ENCODE data around the gene TRAPPC13. TPM values are rescaled to one million over a fixed set of nuclear protein-coding genes. Genes with fewer than 3 reads are reported as not detected.
A peak's percentile ranks its signal among the peaks of the same experiment; 100 is the strongest.

The TRAPPC13 gene
- total RNA-seq, 1 donor from 2014 or later: 9.2 TPM

- TF ChIP-seq CTCF (conservative IDR thresholded peaks at IDR 0.05; ENCODE audit: low read depth, low read length): no peak
- DNase-seq (ENCODE audit: low read depth): no peak
- H3K4me3 ChIP-seq (ENCODE audit: low read depth, low read length): peak overlapping the region; percentile 94
Measured at GRCh38 chr5:65623482-65623881, 1.3 kb upstream of the TRAPPC13 start.

- TF ChIP-seq CTCF (conservative IDR thresholded peaks at IDR 0.05; ENCODE audit: low read depth, low read length): no peak
- H3K4me3 ChIP-seq (ENCODE audit: low read depth, low read length): peak within 1 kb of the TSS; percentile 94
- DNase-seq (ENCODE audit: low read depth): peak; percentile 66
Measured at GRCh38 chr5:65624025-65624570, 729 bp upstream of the TRAPPC13 start, which contains the start of gene TRIM23. TRIM23 (minus strand) TSS chr5:65624333; CDS start chr5:65624274, 59 bp downstream.

- no peak for DNase-seq (ENCODE audit: low read depth)
- no peak for TF ChIP-seq CTCF (conservative IDR thresholded peaks at IDR 0.05; ENCODE audit: low read depth, low read length)
Measured at GRCh38 chr5:65625743-65626142, 916 bp downstream of the TRAPPC13 start.

GRCh38 chr5:65630981-65631380 lies 6.2 kb downstream of the TRAPPC13 start:
- TF ChIP-seq CTCF (conservative IDR thresholded peaks at IDR 0.05; ENCODE audit: low read depth, low read length): no peak
- no peak overlapping the region for H3K4me3 ChIP-seq (ENCODE audit: low read depth, low read length)
- no peak for DNase-seq (ENCODE audit: low read depth)

More at GRCh38 chr5:65625743-65626142, 916 bp downstream of the TRAPPC13 start:
- peak overlapping the region; percentile 94 for H3K4me3 ChIP-seq (ENCODE audit: low read depth, low read length)

GRCh38 chr5:65640240-65640639 lies 15.4 kb downstream of the TRAPPC13 start:
- TF ChIP-seq CTCF (conservative IDR thresholded peaks at IDR 0.05; ENCODE audit: low read depth, low read length): no peak
- DNase-seq (ENCODE audit: low read depth): no peak
- H3K4me3 ChIP-seq (ENCODE audit: low read depth, low read length): no peak overlapping the region

GRCh38 chr5:65646938-65647337 lies 22.1 kb downstream of the TRAPPC13 start:
- TF ChIP-seq CTCF (conservative IDR thresholded peaks at IDR 0.05; ENCODE audit: low read depth, low read length): no peak
- H3K4me3 ChIP-seq (ENCODE audit: low read depth, low read length): no peak overlapping the region
- no peak for DNase-seq (ENCODE audit: low read depth)

GRCh38 chr5:65647941-65648340 lies 23.1 kb downstream of the TRAPPC13 start:
- no peak overlapping the region for H3K4me3 ChIP-seq (ENCODE audit: low read depth, low read length)
- no peak for DNase-seq (ENCODE audit: low read depth)
- no peak for TF ChIP-seq CTCF (conservative IDR thresholded peaks at IDR 0.05; ENCODE audit: low read depth, low read length)

All from epithelial cell of proximal tubule (primary cell).